Measurements from ENCODE around the gene FREM1. TPM values are rescaled to one million over a fixed set of nuclear protein-coding genes. Genes with fewer than 3 reads are reported as not detected.

The FREM1 gene
- total and polyA plus RNA-seq, 10 of the 15 experiments (the other 5 are each of a cell fraction or from before 2014, with no cell fraction given) = 0.01 to 0.16 (median 0.08) TPM; not detected in 7

DNA sequence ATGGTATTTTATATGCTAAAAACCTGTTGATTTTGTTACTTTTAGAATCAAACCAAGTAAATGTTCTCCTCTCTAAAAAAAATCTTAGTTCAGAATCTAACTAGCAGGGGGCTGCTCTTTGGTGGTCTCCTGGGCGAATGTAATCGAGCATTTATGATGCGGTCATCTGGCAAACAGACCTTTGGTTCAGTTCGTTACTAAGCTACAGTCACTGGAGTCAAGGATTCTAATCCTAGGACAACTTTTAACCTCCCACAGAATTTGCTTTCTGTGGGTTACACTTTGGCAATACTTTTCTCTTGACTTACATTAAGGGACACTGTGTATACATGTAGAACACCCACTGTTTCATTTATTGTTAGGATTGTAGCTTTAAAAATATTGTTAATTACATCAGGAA is 26.3 kb upstream of the FREM1 start:
- in situ Hi-C loops (cut with MboI) = no loop called here
- no peak for DNase-seq (ENCODE audit: low read depth, low spot score)
- RAD21 ChIA-PET (ENCODE audit: unreplicated experiment) = no interaction called here

GRCh38 chr9:14935964-14936363 is 25.7 kb upstream of the FREM1 start:
- ATAC-seq = no peak
- ChIA-PET SMC1A (ENCODE audit: uncharacterized antibody, unreplicated experiment) (no interaction called here), RAD21 (ENCODE audit: unreplicated experiment) (no interaction called here), CTCF (interaction anchor here (0.7 kb wide), 1 partner anchor 1452 kb away, joined by 3 read pairs; no protein-coding TSS in a partner anchor), POLR2A (no interaction called here)
- no peak for DNase-seq (ENCODE audit: low read depth, low spot score)
- TF ChIP-seq, protein P1, sequence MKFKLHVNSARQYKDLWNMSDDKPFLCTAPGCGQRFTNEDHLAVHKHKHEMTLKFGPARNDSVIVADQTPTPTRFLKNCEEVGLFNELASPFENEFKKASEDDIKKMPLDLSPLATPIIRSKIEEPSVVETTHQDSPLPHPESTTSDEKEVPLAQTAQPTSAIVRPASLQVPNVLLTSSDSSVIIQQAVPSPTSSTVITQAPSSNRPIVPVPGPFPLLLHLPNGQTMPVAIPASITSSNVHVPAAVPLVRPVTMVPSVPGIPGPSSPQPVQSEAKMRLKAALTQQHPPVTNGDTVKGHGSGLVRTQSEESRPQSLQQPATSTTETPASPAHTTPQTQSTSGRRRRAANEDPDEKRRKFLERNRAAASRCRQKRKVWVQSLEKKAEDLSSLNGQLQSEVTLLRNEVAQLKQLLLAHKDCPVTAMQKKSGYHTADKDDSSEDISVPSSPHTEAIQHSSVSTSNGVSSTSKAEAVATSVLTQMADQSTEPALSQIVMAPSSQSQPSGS (IDR thresholded peaks at IDR 0.05; ENCODE audit: low read length) = no peak
- no peak for TF ChIP-seq SMAD1 (IDR thresholded peaks at IDR 0.05; ENCODE audit: low read depth, partially characterized antibody)
- TF ChIP-seq, protein P2, sequence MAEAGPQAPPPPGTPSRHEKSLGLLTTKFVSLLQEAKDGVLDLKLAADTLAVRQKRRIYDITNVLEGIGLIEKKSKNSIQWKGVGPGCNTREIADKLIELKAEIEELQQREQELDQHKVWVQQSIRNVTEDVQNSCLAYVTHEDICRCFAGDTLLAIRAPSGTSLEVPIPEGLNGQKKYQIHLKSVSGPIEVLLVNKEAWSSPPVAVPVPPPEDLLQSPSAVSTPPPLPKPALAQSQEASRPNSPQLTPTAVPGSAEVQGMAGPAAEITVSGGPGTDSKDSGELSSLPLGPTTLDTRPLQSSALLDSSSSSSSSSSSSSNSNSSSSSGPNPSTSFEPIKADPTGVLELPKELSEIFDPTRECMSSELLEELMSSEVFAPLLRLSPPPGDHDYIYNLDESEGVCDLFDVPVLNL (IDR thresholded peaks at IDR 0.05; ENCODE audit: low read depth, low read length) = no peak
- TF ChIP-seq WRNIP1 (IDR thresholded peaks at IDR 0.05; ENCODE audit: borderline replicate concordance, low read depth, low read length) = no peak
- TF ChIP-seq USF1 (IDR thresholded peaks at IDR 0.05; ENCODE audit: borderline replicate concordance, extremely low read length, insufficient read depth, low read depth, low read length) = no peak
- no peak for TF ChIP-seq HDAC2 (IDR thresholded peaks at IDR 0.05)
- no peak for TF ChIP-seq NRF1 (conservative IDR thresholded peaks at IDR 0.05; ENCODE audit: low read depth, low read length)
- no peak for TF ChIP-seq MLLT1 (IDR thresholded peaks at IDR 0.05)
- TF ChIP-seq YBX1 (IDR thresholded peaks at IDR 0.05) = no peak
- no peak for TF ChIP-seq SUPT20H (IDR thresholded peaks at IDR 0.05; ENCODE audit: borderline replicate concordance, control insufficient read depth, low read depth, low read length)
- TF ChIP-seq USF2 (IDR thresholded peaks at IDR 0.05; ENCODE audit: borderline replicate concordance, low read depth, low read length) = no peak
- no peaks in the 10 kb centered on the region for H3K9me3 ChIP-seq (replicated peaks; ENCODE audit: control insufficient read depth, insufficient read depth, low read length)
- H2AFZ ChIP-seq (ENCODE audit: control insufficient read depth, low read depth, low read length) = no peak overlapping the region
- WGBS (ENCODE audit: insufficient coverage, insufficient replicate concordance, low lambda C conversion rate, missing lambda C conversion rate) = 44% methylated on average over 1 of the region's 1 CpG
- no peaks in the 10 kb centered on the region for H3K4me1 ChIP-seq (ENCODE audit: control insufficient read depth, insufficient read depth, low read length)
- in situ Hi-C loops (cut with MboI) (no loop called here), intact Hi-C loops (cut with micrococcal nuclease; ENCODE audit: unreplicated experiment) (no loop called here)
- H3K4me3 ChIP-seq = no peak overlapping the region
- FAIRE-seq = no peak
- no peaks in the 10 kb centered on the region for H4K20me1 ChIP-seq (ENCODE audit: control insufficient read depth, insufficient read depth)
- H3K4me2 ChIP-seq (ENCODE audit: control insufficient read depth, insufficient read depth) = no peak overlapping the region
- no peak overlapping the region for H3K9ac ChIP-seq (ENCODE audit: control insufficient read depth, insufficient read depth, low read length)
- no peak overlapping the region for H3K27ac ChIP-seq (ENCODE audit: control insufficient read depth, insufficient read depth)
- no peaks in the 10 kb centered on the region for H3K79me2 ChIP-seq (ENCODE audit: control insufficient read depth, insufficient read depth, low read length)
- no peaks in the 10 kb centered on the region for H3K27me3 ChIP-seq (replicated peaks in 1 of 2; ENCODE audit: control insufficient read depth in 2 of 2, insufficient read depth in 2 of 2, low read length in 1 of 2)
- no TSS peak for BruUV-seq (replicated peaks)
- no peaks in the 10 kb centered on the region for H3K36me3 ChIP-seq (ENCODE audit: control insufficient read depth in 2 of 2, insufficient read depth in 2 of 2, low read length in 1 of 2)

More for the DNA sequence above, 26.3 kb upstream of the FREM1 start:
- FAIRE-seq (no peak), ATAC-seq (no peak)
- Histone ChIP-seq H3K27me3 (replicated peaks in 1 of 2; ENCODE audit: control insufficient read depth in 2 of 2, insufficient read depth in 2 of 2, low read length in 1 of 2) (no peaks in the 10 kb centered on the region), H3K9ac (ENCODE audit: control insufficient read depth, insufficient read depth, low read length) (no peak overlapping the region), H3K4me1 (ENCODE audit: control insufficient read depth, insufficient read depth, low read length) (no peaks in the 10 kb centered on the region), H3K36me3 (ENCODE audit: control insufficient read depth in 2 of 2, insufficient read depth in 2 of 2, low read length in 1 of 2) (no peaks in the 10 kb centered on the region), H3K9me3 (replicated peaks; ENCODE audit: control insufficient read depth, insufficient read depth, low read length) (no peaks in the 10 kb centered on the region), H3K4me3 (no peak overlapping the region), H4K20me1 (ENCODE audit: control insufficient read depth, insufficient read depth) (no peaks in the 10 kb centered on the region), H3K27ac (ENCODE audit: control insufficient read depth, insufficient read depth) (no peak overlapping the region), H3K4me2 (ENCODE audit: control insufficient read depth, insufficient read depth) (no peak overlapping the region), H3K79me2 (ENCODE audit: control insufficient read depth, insufficient read depth, low read length) (no peaks in the 10 kb centered on the region), H2AFZ (ENCODE audit: control insufficient read depth, low read depth, low read length) (no peak overlapping the region)
- 43% methylated on average over 4 of the region's 4 CpGs for WGBS (ENCODE audit: insufficient coverage, insufficient replicate concordance, low lambda C conversion rate, missing lambda C conversion rate)
- ChIA-PET POLR2A (no interaction called here), SMC1A (ENCODE audit: uncharacterized antibody, unreplicated experiment) (no interaction called here), CTCF (no interaction called here)
- intact Hi-C loops (cut with micrococcal nuclease; ENCODE audit: unreplicated experiment) = no loop called here
- TF ChIP-seq SMARCA5 (IDR thresholded peaks at IDR 0.05) (no peak), KLF5 (IDR thresholded peaks at IDR 0.05; ENCODE audit: partially characterized antibody) (no peak), RAD21 (IDR thresholded peaks at IDR 0.05; ENCODE audit: insufficient read depth, low read depth, low read length) (no peak)
- no TSS peak for BruUV-seq (replicated peaks)
